AG08396 (cell line): ENCODE data around the gene RPS6KL1.
A peak's percentile ranks its signal among the peaks of the same experiment; 100 is the strongest.

Experiments used
- DNase-seq: peaks from one replicate; pipeline ENCODE4 v3.0.0; 2012; ENCODE audit warnings: low spot score, mixed read lengths

RPS6KL1 gene

DNA sequence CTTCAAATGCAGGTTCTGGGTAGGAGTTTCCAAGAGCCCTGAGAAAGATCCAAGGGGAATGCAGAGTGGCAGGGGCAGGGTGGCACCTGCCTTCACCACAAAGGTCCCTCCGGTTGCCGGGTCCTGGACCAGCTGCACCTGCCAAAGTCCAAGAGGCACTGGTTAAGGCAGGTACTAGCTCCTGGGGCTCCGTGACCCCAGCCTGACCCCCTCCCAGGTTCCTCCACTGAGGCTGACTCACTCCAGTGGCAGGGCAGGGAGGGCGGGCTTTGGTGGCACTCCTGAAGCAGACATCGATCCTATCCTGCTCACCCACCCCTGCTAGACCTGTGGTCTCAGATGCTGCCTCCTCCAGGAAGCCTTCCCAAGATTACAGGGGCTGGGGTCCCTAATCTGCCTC is 11.4 kb downstream of the RPS6KL1 start:
- DNase-seq = no peak

DNA sequence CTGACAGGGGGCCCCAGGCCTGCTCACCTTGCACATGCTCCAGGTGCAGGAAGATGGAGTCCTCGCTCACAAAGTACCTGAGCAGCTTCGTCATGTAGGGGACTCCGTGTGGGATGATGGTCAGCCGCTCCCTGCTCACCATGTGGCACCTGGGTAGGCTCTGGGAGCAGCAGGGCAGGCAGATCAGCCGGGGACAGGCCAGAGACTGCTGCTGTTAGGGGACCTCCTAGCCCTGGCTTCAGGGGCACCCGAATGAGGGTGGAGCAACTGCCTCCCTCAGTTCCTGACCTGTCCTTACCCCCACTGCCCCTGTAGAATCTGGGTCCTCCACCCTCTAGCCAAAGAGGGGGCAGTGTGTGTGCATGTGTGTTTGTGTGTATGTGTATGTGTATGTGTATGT is 11.8 kb downstream of the RPS6KL1 start:
- DNase-seq = no peak

DNA sequence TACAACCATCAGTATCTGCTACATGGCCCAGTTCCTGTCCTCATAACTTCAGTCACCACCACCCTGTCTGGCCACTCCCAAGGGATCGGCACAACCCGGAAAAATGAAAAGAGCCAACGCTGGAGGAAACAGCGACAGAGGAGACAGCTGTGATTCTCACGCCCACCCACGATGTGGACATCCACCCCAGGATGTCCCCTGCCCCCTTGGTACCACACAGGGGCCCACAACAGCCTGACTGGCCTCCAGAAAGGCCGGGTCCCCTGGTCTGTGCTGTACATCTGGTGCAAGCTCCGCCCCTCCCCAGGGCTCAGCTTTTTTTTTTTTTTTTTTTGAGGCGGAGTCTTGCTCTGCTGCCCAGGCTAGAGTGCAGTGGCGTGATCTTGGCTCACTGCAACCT is 12.5 kb downstream of the RPS6KL1 start:
- DNase-seq = no peak

DNA sequence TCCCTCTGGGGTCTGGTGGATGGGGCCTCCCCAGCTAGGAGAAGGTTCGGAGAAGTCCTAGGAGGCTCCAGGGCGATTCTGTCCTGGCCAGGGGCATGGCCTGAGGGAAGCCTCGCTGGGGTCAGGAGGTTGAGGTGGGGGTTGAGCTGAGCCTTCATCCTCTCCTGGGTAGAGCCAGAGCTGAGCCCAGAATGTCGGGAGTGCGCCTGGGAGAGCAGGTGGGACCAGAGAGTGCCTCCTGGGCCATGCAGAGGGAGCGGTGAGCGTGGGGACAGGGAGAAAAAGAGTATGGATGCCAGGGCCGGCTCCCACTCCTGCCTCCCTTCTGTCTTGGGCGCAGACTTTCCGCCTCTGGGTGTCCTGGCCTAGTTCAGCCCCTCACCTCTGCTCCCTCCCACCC is 13.1 kb downstream of the RPS6KL1 start:
- DNase-seq = no peak

DNA sequence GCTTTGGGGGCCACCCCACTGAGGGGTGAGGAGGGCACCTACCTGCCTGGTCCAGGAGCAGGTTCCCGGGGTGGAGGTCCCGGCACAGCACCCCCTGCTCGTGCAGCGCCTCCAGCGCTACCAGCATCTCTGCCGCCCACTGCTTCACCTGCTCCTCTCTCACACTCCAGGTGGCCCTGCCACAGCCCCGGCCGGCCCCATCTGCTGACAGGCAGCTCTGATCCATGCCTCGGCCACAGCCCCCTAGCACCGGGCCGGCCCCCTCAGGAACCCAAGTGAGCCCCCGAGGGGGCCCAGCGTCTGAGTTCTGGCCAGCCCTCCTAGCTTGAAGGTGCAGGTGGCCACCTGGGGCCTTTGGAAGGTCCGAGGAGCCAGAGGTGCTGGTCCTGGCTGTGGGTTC is 13.6 kb downstream of the RPS6KL1 start:
- no peak for DNase-seq

DNA sequence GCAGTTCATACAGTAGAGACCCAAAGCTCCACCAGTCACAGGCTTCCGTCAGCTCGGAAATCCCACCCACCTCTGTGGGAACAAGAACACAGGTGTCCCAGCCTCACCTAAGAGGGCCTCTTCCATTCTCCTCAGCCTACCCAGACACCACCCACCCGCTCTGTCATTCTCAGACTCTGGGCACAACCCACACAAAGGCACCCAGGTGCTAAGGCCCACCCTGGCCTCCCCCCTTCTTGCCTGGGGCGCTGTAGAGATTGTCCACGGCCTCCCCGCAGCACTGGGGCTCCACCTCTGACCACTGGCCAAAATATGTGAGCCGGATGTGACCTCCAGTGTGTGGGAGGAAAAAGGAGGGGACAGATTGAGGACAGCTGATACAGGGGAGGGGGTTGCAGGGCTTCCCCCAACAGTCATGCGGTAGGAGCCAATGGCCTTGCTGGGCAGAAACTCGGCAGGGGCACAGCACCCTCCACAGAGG is 14.2 kb downstream of the RPS6KL1 start:
- no peak for DNase-seq

DNA sequence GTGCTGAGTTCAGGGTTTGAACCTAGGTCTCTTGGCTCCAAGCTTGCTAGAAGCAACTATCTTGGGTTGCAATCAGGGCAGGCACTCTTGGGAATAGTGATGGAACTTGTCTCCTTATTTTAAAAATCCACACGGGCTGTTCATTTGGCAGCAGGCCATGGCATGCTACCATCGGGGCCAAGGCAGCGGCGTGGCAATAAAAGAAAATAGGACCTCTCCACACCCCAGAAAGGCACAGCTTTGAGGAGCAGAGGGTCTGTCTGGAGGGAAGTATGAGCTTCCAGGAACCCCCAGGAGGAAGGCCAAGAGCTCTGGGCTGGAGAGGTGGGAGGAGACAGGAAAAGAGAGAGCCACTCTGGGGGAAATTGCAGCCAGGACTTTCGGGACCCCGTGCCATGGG is 15.3 kb downstream of the RPS6KL1 start:
- DNase-seq = no peak

DNA sequence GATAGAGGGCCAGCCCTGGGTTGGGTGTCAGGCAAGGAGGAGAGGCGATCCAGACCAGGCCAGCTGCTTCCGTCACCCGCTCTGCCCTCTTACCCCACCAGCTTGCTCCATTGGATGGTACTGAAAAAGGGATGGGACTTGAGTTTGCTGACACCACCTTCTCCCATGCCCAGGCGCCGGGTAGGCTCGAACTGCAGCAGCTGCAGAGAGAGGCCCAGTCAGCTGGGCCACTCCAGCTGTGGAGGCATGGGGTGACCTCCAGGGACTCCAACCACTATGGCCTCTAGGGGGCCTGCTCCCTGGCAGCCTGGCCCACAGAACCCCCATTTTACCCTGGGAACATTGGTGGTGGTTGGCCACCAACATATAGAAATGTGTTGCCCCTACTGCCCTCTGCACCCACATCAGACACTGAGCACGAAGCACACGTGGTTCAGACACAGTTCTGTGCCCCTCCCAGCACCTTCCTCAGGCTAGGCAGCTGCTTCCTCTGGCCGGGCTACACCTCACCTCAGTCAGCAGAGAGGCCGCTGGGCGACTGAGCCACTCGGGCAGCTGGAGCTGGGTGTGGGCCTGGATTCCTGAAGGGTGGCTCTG is 16.0 kb downstream of the RPS6KL1 start:
- DNase-seq = no peak

DNA sequence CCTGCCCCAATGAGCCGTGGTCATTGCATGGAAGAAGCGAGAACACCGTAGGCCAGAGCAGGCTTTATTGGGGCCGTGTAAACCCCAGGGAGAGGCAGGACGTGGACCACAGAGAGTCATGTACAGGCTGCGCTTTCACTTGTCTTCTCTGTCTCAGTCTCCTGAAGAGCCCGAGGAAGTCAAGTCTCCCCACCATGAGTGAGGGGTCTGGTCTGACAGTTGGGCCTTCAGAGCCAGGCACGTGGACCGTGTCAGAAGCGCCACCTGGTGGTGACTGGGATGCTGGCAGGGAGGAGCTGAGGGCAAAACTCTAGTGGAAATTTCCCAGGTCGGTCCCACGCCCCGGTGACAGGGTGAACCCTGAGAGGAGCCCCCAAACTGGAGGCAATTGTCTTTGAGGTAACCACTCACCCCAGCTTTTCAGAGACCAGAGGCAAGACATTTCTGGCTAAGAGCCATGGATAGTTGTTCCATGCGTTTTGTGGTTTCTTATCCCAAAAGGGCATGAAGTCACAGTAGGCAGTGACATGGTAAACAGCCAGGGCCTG is 17.4 kb downstream of the RPS6KL1 start:
- DNase-seq = peak; percentile 79

DNA sequence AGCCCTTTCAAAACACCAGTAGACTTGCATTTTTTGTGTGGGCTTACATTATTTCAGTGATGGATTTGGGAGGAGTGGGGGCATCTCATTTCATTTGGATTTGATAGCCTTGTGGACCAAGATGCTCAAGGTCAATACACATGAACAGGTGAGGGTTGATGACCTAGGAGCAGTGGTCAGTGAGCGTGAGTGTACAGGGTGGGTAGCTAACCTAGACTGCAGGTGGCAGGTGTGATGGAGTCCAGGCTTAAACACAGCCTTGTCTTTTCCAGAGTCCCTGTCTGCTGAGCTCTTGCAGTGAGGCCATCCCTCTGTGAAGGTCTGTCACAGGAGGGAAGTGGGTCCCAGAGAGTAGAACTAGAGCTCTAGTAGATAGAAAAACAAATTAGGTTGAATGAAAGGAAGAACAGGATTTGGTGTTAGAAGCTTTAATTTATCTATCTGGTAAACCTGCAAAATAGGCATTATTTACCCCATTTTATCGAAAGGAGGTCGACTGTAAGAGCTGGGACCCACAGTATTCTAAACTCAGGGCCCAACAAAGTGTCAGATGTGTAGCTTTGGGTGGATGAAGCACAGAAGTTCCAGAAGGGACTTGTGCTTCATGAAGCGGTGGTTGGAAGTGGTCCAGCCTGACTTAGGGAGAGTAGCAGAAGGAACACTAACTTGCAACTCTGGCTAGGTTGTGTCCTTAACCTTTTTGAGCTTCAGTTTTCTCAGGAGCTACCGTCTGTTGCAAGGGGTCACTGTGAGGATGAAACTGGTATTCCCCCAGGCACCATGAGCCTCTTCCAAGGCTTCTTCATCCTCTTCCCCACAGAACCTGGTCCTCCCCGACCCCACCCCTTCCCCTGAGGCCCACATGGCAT is 18.2 kb downstream of the RPS6KL1 start:
- DNase-seq = no peak

DNA sequence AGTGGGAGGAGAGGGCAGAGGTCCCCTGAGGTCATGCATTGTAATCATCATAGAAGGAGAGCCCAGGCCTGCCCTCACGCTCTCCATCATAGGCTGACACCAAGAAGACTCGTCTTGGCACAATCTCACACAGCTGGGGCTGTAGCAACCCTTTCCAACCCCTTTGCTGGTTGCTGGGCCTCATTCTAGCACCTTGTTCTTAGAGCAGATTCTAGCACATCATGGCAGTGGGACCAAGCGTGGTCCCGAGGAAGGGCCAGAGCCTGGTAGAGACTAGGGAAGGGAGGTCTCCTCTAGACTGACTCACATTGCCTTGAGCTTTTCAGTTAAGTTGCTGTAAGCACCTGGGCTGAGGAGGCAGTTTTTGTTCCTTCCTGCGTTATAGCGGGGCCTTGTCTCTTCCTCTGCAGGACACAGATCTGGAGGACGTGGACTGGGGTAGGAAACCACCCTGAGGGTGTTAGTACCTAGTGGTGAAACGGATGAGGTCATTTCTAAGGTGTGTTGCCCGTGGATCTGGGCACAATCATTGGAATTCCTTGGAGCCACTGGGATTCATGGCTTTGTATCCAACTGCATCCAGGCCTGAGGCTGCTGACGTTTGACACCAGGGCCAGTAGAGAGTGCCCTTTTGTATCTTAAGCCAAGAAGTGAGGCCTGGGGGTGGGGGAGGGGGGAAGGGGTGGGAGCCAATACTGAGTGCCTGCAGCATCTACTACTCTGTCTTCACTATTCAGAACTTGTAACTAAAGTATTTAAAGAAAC is 19.9 kb downstream of the RPS6KL1 start:
- DNase-seq = no peak

DNA sequence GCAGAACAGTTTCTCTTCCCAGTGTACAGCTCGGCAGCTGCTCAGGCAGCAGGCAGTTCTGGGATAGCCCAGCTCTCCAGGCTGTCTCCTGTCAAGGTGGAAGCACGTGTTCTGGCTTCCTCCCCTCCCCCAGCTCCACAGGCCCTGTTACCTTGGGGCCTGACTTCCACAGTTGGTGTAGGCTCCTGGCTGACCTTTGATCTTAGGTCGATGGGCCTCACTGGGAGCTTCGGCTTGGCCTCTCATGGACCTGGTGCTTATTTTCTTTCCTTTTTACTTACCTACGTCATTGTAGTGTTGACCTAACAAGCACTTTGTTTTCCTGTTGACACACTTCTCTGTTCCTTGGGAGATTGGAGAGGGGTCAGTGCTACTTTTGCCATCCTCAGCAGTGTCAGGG is 24.4 kb downstream of the RPS6KL1 start:
- no peak for DNase-seq

DNA sequence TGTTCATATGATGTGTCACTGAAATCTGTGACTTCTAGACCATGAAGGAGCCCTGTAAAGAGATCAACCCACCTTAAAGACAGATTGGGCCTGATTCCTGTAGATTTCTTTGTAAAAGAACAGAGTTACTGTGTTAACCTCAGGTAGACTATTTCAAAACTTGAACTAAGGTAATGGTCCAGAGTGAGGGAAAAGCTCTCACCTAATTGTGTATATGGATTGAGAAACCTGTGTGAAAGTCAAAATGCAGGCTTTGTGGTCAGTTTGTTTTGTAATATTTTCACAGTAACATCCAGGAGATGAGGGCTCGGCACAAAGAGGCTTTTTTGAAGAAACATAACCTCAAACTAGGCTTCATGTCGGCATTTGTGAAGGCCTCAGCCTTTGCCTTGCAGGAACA is 25.0 kb downstream of the RPS6KL1 start:
- DNase-seq = no peak

DNA sequence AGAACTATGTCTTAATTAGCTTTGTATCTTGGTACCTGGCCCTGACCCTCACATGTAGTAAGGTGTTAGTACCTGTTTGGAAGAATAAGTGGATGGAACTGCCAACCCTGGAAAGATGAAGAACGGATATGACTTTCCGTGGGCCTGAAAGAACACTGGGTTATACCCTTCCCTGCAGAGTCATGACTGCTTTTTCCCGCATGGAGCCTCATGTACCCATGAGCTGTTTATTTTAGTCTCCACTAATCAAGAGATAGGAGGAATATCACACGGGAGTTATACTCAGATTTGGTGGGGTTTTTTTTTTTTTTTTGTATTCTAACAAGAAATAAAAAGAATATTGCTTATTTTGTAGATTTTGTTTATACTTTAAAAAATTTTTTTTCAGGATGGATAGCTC is 25.4 kb downstream of the RPS6KL1 start:
- no peak for DNase-seq

DNA sequence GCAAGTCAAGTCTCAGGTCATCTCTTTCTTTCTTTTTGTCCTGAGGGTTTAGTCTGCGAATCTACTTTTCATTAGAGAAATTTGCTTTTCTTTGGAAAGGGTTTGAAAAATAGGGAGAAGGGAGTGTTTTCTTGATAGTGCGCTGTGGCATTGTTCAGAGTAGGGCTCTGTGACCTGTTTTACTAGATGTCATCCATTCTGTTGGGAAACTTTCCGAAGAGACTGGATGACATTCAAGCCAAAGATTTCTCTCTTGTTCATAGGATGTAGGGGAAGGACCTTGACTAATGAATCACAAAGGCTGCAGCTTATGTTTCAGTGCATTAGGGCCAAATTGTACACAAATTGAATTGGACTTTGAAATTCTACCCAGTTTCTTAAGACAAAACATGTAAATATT is 26.7 kb downstream of the RPS6KL1 start:
- no peak for DNase-seq

DNA sequence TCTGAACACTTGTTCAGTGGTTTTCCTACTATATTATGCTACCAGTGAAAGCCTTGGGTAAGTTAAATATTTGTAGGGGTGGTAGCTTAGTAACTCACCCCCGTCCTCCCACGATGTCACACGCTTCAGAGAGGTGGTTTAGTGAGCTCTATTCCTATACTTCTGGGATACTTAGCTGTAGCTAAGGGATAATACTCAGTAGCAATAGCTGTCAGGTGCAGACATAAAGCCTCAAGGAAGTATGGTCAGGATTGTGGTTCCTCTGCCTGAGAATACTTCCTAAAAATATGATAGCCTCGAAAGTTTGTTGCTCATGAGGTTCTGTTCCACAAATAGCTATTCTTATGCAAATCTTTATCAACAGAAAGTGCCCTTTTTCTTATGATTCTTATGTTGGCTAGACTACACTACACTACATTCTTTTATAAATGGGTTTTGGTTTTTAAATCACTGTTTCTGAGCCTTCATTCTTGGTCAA is 29.4 kb downstream of the RPS6KL1 start:
- DNase-seq = no peak

DNA sequence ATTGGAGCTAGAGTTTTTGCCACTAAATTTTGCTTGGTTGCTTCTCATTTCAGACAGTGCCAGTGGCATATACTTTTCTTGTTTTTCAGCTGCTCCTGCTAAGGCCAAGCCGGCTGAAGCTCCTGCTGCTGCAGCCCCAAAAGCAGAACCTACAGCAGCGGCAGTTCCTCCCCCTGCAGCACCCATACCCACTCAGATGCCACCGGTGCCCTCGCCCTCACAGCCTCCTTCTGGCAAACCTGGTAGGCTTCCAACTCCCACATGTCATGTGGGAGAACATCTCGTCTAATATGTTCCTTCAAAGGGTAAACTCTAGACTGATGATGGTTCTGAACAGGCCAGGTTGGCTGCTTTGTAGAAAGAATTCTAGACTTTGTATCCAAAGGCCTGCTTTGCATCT is 30.3 kb downstream of the RPS6KL1 start:
- no peak for DNase-seq

DNA sequence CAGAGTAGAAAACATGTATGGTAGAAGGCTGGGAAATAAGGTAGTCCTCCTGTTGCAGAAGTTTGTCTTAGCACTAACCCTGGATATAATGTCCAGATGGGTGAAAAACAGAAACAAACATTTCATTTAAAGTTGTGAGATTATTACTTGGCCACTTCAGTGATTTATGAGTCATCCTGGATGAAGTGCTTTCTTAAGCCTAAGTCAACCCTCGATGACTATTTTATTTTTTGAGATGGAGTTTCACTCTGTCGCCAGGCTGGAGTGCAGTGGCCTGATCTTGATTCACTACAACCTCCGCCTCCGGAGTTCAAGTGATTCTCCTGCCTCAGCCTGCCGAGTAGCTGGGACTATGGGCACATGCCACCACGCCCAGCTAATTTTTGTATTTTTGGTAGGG is 31.2 kb downstream of the RPS6KL1 start:
- no peak for DNase-seq

DNA sequence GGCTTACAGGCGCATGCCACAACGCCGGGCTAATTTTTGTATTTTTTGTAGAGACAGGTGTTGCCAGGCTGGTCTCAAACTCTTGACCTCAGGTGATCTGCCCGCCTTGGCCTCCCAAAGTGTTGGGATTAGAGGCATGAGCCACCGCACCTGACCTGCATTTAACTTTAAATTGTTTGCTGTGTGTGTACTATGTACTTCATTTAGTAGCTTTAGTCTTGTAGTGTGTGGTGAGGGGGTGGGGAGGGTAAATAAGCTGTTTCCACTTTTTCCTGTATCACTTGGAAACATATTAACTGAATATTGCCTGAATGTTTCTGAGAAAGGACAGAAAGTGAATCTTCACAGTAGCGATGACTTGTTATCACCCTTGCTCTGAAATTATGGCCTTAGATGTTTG is 32.8 kb downstream of the RPS6KL1 start:
- no peak for DNase-seq

DNA sequence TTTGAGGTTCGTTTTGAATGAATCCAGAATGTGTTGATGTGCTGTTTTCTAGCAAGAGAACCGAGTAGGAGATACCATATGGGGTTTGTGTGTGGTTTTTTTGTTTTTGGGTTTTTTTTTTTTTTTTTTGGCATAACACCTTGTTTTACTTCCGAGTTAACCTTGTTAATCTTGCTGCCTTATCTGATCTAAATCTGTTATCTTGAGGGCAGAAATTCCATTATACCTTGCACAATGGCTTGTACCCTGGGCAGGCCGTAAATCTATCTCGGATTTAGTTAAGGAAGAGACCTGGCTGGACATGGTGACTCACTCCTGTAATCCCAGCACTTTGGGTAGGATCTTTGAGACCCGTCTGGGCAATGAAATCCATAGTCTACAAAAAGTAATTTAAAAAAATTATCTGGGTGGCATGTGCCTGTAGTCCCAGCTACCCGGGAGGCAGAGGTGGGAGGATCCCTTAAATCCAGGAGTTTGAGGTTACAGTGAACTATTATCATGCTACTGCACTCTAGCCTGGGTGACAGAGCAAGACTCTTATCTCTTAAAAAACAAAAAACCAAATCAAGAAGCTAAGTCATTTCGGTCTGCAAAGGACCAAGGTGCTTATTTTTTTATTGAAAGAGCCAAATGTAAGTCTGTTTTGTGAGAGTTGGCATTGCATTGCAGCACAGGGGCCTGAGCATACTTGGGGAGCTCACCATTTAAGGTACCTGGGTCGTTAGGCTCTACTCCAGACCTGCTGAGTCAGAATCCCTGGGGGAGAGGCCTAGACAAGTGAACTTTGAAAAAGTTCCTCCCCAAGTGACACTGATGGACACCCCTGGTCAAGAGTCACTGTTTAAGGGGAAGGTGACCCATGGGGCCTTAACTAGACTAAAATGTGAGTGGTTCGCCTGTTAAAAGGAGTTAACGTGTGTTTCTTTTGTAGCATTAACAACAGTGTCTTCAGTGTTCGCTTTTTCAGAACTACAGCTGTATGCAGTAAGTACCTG is 34.6 kb downstream of the RPS6KL1 start:
- no peak for DNase-seq

DNA sequence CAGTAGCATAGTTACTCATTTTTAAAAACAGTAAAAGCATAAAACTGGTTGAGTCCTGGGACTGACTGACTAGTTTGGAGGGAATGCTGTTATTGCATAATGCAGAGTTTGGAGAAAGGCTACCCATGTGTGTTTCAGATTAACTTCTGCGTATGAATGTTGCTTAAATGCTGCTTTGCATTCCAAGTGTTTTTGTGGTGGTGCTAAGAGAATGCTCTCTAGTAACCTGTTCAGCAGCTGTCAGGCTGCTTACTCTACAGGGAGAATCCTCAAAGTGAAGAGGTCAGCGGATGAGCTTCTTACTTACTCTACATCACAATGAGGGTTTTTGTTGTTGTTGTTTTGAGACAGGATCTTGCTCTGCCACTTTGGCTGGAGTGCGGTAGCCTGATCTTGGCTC is 37.1 kb downstream of the RPS6KL1 start:
- peak; percentile 87 for DNase-seq
